Cerebellar cortex (tissue), 1 donor: ENCODE data around the gene CD24.
"Not testable (repeated sequence)": the region's sequence is repeated elsewhere in the genome, so short reads cannot be mapped to it uniquely, and the experiment has no call there.

Experiments used
- DNase-seq: peaks from one replicate; pipeline ENCODE4 v3.0.0-alpha.2; 2015; ENCODE audit warnings: low spot score

Gene CD24

DNA sequence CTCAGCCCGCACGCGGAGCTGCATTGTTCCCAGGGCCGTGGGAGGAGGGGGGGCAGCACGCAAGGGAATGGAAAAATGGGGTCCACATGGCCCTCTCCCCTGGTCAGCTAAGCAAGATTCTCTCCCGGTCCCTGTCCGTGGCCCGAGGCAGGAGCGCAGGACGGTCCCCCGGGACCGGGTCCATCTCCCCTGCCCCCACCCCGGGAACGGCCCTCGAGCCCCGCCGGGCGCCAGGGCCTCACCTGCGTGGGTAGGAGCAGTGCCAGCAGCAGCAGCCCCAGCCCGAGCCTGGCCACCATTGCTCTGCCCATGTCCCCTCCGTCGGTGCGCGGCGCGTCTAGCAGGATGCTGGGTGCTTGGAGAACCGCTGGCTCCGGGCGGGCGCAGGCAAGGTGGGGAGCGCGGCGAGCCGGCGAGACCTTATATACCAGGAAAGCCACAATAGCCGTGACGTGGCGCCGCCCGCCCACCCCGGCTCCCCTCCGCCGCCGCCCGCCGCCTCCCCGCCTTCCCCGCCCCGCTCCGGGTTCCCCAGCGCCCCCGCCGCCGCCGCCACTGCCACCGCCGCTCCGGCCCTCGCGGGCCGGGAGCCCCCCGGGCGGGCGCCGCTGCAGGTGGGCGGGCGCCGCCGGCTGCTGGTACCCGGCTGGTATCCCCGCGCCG is at the start of gene CD24:
TSS of gene CD24 (minus strand) at position 394 of the 663 bp plus-strand sequence. CDS start at position 311, 83 bp downstream.
- no peak for DNase-seq

DNA sequence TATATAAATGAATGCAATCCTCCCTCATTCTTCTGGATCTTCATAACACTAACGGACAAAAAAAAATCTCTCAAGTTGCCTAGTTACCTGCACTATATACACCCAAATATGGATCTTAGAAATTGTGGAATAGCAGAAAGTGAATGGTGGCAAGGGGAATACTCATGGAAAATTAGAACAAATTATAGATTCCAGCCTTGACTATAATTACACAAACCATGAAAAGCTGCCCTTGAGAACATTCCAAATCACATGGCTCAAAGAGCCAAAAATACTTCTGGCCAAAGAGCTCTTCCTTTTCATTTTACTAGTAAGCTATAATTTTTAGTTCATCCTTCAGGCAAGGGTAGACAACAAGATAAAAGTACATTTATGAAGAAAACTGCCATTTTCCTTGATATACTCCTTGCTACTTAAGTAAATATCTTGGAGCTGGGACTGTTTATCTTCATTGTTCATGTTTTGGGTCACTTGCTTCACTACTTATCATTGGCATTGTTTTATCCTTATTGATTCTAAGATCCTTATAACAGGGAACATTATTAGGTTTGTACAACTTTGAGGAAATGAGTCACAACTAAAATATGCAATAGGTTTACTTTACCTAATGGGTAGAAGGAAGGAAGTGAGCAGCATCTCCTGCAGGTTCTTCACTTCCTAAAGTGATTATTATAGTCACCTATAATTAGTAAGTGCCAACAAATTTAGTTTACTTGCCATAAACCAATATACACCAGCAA is 47.1 kb upstream of the CD24 start:
- no peak for DNase-seq

DNA sequence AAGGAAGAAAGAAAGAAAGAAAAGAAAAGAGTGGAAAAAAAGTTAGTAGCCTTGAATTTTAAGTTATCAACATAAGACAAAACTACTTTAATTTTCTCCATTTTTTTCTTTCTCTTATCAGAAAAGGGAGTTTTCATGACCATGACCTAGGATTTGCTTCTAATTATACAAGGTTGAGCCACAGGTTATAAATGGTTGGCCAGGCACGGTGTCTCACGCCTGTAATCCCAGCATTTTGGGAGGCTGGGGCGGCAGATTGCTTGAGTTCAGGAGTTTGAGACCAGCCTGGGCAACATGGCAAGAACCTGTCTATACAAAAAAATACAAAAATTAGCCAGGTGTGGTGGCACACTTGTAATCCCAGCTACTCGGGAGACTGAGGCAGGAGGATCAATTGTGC is 45.7 kb upstream of the CD24 start:
- no peak for DNase-seq

GRCh38 chr6:107019628-107020027 is 45.1 kb upstream of the CD24 start:
- DNase-seq: not testable (repeated sequence)

DNA sequence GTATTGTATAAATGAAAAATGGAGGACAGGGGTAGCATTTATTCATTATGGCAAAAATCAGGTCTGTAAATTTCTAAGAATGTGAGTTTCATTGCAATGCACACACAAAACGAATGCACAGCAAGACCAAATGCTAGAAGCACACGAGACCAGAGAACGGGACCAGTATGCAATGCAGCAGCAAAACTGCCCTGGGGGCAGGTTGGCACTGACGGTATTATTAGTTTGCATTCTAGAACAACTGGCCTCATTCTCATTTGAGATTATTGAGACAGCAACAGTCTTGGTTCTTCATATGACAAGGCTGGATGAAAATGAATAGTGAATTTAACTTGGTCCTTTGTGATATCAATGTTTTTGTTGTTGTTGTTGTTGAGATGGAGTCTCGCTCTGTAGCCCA is 44.5 kb upstream of the CD24 start:
- DNase-seq: no peak

- no peak for DNase-seq
Measured at GRCh38 chr6:107009499-107009898, 35.0 kb upstream of the CD24 start.

DNA sequence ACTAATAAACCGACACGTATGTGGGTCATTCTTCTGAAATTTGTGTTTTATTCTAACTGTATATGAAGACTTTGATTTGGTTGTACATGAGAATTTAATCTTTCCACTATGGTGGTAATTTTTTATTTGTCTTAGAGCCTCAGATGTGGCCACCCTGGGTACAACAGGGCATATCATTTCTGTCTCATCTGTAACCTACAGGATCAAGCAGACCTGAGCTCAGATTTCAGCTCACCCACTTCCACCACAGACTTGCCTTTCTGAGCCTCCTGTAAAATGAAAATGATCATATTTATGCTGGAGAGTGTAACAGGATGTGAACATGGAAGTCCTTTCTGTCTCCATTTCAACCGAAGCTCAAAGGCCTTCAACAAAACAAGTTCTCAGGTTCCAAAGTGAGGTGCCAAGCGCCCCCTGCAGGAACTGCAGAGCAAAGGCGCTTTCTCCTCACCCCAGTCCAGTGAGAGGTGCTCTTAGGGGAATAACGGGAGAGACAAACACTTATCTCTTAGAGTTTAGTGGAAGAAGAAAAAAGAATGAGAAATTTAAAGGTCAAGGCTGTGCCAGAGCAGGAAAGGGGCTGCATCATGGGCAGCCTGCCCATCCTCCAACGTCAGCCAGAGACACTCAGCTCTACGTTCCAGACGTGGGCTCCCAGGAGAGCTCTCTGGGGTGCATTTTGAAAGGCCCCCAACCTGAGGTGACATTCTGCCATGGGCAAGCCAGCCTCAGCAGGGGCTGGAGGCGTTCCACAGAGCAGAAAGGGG is 23.0 kb upstream of the CD24 start:
- DNase-seq: peak; percentile 50

DNA sequence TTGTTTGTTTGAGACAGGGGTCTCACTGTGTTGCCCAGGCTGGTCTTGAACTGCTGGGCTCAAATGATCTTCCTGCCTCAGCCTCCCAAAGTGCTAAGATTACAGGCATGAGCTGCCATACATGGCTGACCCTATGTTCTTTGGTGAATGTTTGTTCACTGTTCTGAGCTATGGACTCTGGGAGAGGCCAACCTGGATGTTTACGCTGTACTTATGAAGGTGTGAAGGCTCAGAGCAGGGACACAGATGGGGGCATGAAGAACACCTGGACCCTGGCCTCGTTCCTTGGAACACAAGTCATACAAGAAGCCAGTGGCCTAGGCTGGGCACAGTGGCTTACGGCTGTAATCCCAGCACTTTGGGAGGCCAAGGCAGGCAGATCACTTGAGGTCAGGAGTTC is 21.1 kb upstream of the CD24 start:
- DNase-seq: no peak

DNA sequence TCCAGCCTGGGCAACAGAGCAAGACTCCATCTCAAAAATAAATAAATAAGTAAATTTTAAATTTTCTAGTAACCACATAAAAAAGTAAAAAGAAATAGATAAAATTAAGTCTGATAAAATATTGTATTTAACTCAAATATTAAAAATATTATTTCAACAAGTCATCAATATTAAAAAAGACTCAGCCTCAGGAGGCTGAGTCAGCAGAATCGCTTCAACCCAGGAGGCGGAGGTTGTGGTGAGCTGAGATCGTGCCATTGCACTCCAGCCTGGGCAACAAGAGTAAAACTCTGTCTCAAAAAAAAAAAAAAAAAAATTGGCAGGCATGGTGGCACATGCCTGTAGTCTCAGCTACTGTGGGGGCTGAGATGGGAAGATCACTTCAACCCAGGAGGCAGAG is 15.2 kb upstream of the CD24 start:
- DNase-seq: not testable (repeated sequence)

DNA sequence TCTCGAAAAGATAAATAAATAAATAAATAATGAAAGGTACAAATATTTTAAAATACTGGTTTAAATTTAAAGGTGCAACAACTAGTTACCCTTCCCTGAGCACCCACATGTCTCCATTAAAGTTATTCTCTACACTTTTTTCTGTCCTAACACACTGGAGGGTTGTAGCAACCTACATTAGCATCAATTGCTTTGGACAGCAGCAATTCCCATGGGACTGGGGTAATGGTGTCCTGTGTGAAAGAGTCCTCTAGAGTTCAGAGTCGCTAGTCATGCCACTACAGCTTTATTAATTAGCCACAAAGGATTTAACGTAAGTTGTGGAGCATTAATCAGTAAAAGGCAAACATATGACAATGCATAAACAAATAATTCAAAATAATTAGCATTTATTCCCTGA is 14.1 kb upstream of the CD24 start:
- DNase-seq: no peak

DNA sequence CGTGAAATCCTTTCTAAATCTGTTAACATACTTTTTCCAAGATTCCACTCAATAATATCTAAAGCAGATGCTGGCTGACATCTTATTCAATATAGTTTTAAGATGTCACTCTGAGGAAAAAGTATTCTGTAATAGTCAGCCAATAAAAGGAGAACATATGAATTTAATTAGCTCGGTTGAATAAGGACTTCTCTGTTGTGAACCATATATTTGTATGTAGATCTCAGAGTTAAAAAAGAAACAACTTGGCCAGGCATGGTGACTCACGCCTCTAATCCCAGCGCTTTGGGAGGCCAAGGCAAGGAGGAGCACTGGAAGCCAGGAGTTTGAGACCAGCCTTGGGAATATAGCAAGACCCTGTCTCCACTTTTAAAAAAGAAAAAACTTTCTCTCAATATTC is 7.4 kb upstream of the CD24 start:
- DNase-seq: no peak

DNA sequence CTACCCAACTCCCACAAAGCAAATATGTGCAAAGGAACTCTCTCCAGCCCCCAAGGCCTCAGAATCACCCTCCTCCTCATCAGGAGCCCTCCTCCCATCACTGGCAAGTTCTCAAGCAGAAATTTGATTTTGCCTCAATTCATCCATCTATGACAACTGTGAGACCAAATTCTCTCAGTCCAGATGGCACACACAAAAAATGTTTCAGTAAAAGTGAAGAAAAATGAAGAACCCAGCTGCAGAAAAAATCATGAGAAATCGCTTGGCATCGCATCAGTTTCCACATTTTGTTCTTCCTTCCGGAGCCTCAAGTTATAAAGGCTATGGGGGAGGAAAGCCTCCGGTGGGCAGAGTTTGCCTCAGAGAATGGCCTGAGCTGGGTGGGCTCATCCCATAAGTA is 6.4 kb upstream of the CD24 start:
- DNase-seq: no peak

- DNase-seq: peak; percentile 73
Measured at GRCh38 chr6:106979435-106979884, 4.9 kb upstream of the CD24 start.

DNA sequence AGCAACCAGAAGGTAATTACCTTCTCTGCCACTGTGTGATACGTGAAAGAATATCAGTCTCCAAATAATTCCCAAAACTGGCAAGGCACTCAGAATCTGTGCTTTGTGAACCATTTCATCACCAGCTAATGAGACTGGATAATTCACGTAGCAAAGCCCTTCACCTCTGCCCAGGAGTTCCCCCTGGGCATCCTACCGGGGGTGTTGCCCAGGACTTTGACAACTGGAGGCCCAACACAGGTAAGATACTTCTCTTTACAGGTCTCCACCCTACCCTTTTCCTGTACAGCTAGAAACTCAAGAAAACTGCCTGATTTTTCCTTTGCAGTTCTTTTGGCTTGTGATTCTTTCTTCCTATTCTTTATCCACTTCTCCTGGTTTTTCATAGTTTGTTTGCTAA is 2.7 kb upstream of the CD24 start:
- DNase-seq: no peak

DNA sequence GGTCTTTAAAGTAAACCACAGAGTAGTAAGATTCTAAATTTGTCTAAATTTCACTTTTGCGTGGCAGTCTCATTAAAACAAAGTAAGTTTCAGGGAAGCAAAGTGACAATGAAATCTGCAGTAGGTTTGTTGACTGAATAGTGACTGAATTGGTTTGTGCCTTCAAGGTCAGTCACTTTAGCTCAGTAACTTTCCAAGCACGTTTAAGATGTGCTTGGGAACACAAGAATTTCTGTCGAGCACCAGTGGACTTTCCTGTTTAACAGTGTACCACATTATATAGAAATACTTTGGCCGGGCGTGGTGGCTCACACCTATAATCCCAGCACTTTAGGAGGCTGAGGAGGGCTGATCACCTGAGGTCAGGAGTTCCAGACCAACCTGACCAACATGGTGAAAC is 1.7 kb upstream of the CD24 start:
- DNase-seq: no peak

DNA sequence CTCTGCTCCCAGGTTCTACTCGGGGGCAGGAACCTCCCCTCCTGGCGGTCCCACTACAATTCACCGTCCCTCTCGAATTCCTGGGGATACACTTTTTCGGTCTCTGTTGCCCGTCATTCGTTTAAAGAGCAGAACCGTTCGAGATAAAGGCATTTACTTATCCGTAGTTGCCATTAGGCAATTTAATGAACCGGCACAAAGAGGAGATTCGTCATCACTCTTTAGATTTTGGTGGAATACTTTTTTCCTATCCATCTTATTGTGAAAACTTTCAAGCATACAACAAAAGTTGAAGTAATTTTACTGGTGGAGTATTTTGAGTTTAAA is 1.2 kb upstream of the CD24 start:
- DNase-seq: no peak

DNA sequence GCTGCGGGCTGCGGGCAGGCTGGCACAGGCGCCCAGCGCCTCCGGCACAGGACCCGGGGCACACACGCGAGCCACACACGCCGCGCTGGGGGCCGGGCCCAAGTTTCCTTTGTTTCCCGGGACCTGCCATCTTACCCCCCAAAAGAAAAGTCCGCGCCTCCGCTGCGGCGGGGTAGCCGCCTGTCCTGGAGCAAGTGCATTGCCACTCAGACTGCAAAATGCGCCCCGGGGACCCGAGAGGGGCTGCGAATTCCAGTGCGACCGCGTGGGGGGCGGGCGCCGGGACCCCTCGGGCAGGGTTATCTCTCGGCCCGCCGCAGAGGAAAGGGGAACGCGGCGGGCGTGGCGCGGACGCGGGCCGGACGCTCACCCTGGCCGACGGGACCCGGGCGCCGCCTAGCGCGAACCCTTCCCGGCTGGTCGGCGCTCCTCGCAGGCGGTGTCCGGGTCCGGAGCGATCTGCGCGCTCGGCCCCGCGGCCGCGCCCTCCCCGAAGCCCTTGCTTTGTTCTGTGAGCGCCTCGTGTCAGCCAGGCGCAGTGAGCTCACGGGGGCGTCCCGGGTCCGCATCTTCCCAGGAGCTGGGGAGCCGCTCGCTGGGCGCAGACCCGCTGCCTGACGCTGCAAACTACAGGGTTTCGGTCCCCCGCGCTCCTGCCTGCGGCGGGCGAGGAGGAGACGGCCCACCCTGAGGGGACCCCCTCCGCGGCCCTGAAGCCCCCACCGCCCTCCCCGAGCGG is 639 bp upstream of the CD24 start:
- no peak for DNase-seq

- no peak for DNase-seq
Measured at GRCh38 chr6:106973836-106974335, 643 bp downstream of the CD24 start.

GRCh38 chr6:106973018-106973835 is 1.3 kb downstream of the CD24 start:
- no peak for DNase-seq

DNA sequence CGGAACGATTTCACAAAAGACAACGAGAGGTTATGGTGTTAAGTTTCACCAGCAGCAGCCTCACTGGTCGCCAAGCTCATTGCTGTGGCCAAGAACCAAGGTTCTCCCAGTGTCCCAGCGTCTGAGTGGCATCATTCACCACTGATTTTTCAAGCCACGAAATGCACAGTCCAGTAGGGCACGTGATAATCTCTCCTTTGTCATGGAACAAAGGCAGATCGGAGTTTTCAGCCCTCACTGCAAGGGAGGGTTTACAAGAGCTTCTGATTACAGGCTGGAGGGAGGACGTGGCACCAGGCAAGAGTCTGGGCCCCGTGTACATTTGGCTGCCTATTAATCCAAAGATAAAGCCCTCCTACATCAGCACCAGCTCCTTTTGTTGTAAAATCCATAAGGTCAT is 2.0 kb downstream of the CD24 start:
- no peak for DNase-seq

DNA sequence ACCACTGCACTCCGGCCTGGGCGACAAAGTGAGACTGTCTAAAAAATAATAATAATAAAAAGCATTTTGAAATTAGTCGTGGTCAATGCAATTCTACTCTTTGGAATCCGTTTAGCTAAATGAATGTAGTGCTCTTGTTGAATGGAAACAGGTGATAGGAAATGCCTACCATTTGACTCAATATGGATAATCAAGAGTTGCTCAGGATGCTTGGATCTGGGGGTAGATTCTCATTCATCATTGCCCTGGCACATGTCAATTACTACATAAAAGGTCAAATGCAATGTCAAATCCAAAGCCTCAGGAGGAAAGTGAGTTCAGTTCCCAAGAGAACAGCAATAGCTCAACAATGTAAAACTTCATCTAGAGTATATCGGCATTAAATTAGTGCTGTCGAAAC is 3.8 kb downstream of the CD24 start:
- not testable (repeated sequence) for DNase-seq
